Keratinocyte (primary cell): ENCODE results near the gene GPATCH4. TPM values are rescaled to one million over a fixed set of nuclear protein-coding genes. Genes with fewer than 3 reads are reported as not detected.

Source experiments
- DNase-seq: peaks from one replicate; pipeline ENCODE4 v3.0.0-alpha.2; 2011; ENCODE audit warnings: low read depth, missing footprints, low spot score
- FAIRE-seq: peaks from 2 replicates; lab custom pipeline; 2011; peaks lifted over from hg19 to GRCh38; lab: Jason Lieb, UNC
- H2AFZ ChIP-seq: 2 replicates; pipeline ENCODE4 v1.6.0; 2012; ENCODE audit warnings: low read length, control low read depth, inconsistent platforms; ENCODE audit not compliant: control insufficient read depth
- H3K27ac ChIP-seq: 2 replicates; pipeline ENCODE4 v1.5.1; 2011; ENCODE audit warnings: low read length; ENCODE audit not compliant: control insufficient read depth, insufficient read depth
- H3K27me3 ChIP-seq: 3 replicates; pipeline ENCODE4 v1.6.0; 2011; ENCODE audit warnings: low read length; ENCODE audit not compliant: control insufficient read depth, insufficient read depth; ENCODE audit errors: extremely low read depth
- H3K36me3 ChIP-seq, 2 experiments: 2 replicates in 1 of 2; 3 replicates in 1 of 2; pipeline ENCODE4 v1.5.1; 2011; ENCODE audit warnings: low read length in 2 of 2, mild to moderate bottlenecking in 1 of 2; ENCODE audit not compliant: control insufficient read depth in 2 of 2, insufficient read depth in 2 of 2; ENCODE audit errors: extremely low read depth in 1 of 2
- H3K4me1 ChIP-seq: 3 replicates; pipeline ENCODE4 v1.5.1; 2011; ENCODE audit warnings: low read length; ENCODE audit not compliant: control insufficient read depth, insufficient read depth; ENCODE audit errors: extremely low read depth
- H3K4me2 ChIP-seq: 3 replicates; pipeline ENCODE4 v1.6.0; 2011; ENCODE audit warnings: low read depth, low read length; ENCODE audit not compliant: control insufficient read depth, insufficient read depth; ENCODE audit errors: extremely low read depth
- H3K4me3 ChIP-seq, 3 experiments: fragments of 200-600 bp in 1 of 3; sonication (generic) in 1 of 3; 2 replicates in 2 of 3; 3 replicates in 1 of 3; pipeline ENCODE4 v1.5.1; 2011 to 2016; ENCODE audit warnings: low read length in 3 of 3, mild to moderate bottlenecking in 3 of 3, control low read depth in 2 of 3, inconsistent platforms in 1 of 3, low read depth in 1 of 3, mixed read lengths in 1 of 3, mixed run types in 1 of 3, moderate library complexity in 1 of 3; ENCODE audit not compliant: control insufficient read depth in 2 of 3, insufficient read depth in 2 of 3; ENCODE audit errors: extremely low read depth in 1 of 3
- H3K79me2 ChIP-seq: 2 replicates; pipeline ENCODE4 v1.6.0; 2012; ENCODE audit warnings: low read length; ENCODE audit not compliant: control insufficient read depth, insufficient read depth
- H3K9ac ChIP-seq: 3 replicates; pipeline ENCODE4 v1.6.0; 2011; ENCODE audit warnings: low read length; ENCODE audit not compliant: control insufficient read depth, insufficient read depth; ENCODE audit errors: extremely low read depth
- H3K9me1 ChIP-seq: 3 replicates; pipeline ENCODE4 v1.6.0; 2011; ENCODE audit warnings: low read length; ENCODE audit not compliant: control insufficient read depth, insufficient read depth; ENCODE audit errors: extremely low read depth
- H3K9me3 ChIP-seq: 2 replicates; pipeline ENCODE4 v1.5.1; 2012; ENCODE audit warnings: low read depth, low read length; ENCODE audit not compliant: control insufficient read depth
- H4K20me1 ChIP-seq: 3 replicates; pipeline ENCODE4 v1.6.0; 2011; ENCODE audit warnings: low read length; ENCODE audit not compliant: control insufficient read depth, insufficient read depth; ENCODE audit errors: extremely low read depth
- CTCF ChIP-seq, 3 experiments: IDR thresholded peaks in 1 of 3; conservative IDR thresholded peaks in 1 of 3; optimal IDR thresholded peaks in 1 of 3; 2 replicates in 2 of 3; 3 replicates in 1 of 3; pipeline versions ENCODE3 to v1.5.1; 2011; ENCODE audit warnings: low read length in 3 of 3, mild to moderate bottlenecking in 3 of 3, moderate library complexity in 2 of 3, control low read depth in 1 of 3, inconsistent platforms in 1 of 3; ENCODE audit not compliant: insufficient read depth in 2 of 3; ENCODE audit errors: extremely low read depth in 1 of 3
- EZH2 ChIP-seq: IDR thresholded peaks from one replicate; pipeline ENCODE4 v1.6.1; 2012; ENCODE audit warnings: inconsistent platforms, mild to moderate bottlenecking, low read length, moderate library complexity
- dilution Hi-C: fragments of 300-500 bp; cut with MboI; formaldehyde crosslinking; loops from one replicate; pipeline ENCODE4 v1.7.0; 2020; ENCODE audit warnings: low sequenced_read_pairs; ENCODE audit not compliant: extremely low pct_ligation_motif_present
- polyA plus RNA-seq, 5 experiments: library from polyadenylated mRNA; depleted of rRNA in 3 of 5; stranded (reverse) in 3 of 5; stranded (forward) in 1 of 5; unstranded in 1 of 5; fragments of >200 nt; gene quantifications; 1 replicate in 1 of 5; 2 replicates in 3 of 5; 3 replicates in 1 of 5; pipeline versions ENCODE4 v1.2.1 to v1.2.3, GENCODE V29; 2011 to 2012; ENCODE audit warnings: missing spikeins in 2 of 5, low read depth in 1 of 5, low replicate concordance in 1 of 5

GPATCH4 gene
- polyA plus RNA-seq, 1 donor (not counting 4 experiments of a cell fraction or from before 2014, with no cell fraction given), result 43.5 TPM

GRCh38 chr1:156547434-156547833 lies 53.8 kb downstream of the GPATCH4 start:
- dilution Hi-C loops, result no loop called here
- TF ChIP-seq CTCF (optimal IDR thresholded peaks at IDR 0.05 in 1 of 3, IDR thresholded peaks at IDR 0.05 in 1 of 3, conservative IDR thresholded peaks at IDR 0.05 in 1 of 3; ENCODE audit: extremely low read depth in 1 of 3, insufficient read depth in 2 of 3, low read length in 3 of 3) (no peak), EZH2 (no peak)
- no peaks in the 10 kb centered on the region for H4K20me1 ChIP-seq

DNA sequence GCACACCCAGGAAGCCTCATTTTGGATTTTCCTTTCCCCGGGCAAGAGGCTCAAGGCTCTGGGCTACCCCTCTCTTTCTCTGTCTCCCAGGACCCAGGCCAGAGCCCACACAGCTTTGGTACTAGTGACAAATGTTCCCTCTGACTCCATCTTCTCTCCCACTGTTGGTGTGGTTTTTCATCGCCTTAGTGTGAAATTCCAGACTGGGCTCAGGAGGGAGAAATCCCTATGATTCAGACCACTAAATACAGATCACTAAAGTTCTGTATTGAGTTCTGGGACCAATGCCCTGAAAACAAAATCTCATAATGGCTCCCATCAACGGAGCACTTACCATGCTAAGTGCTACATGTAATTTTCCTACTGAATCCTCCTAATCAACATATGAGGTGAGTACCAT lies 55.0 kb downstream of the GPATCH4 start:
- H3K79me2 ChIP-seq, result no peaks in the 10 kb centered on the region
- H3K27me3 ChIP-seq, result no peaks in the 10 kb centered on the region
- H3K36me3 ChIP-seq, result peaks cover 4 to 29% of the 10 kb centered on the region in 2 experiments
- DNase-seq (no peak), FAIRE-seq (no peak)
- no peak overlapping the region for H2AFZ ChIP-seq
- dilution Hi-C loops, result no loop called here
- TF ChIP-seq CTCF (optimal IDR thresholded peaks at IDR 0.05 in 1 of 3, IDR thresholded peaks at IDR 0.05 in 1 of 3, conservative IDR thresholded peaks at IDR 0.05 in 1 of 3; ENCODE audit: extremely low read depth in 1 of 3, insufficient read depth in 2 of 3, low read length in 3 of 3) (no peak), EZH2 (no peak)
- H3K4me1 ChIP-seq, result no peaks in the 10 kb centered on the region
- H3K9ac ChIP-seq, result no peak overlapping the region
- no peak overlapping the region for H3K4me3 ChIP-seq
- H3K27ac ChIP-seq, result no peak overlapping the region
- no peaks in the 10 kb centered on the region for H4K20me1 ChIP-seq
- H3K9me1 ChIP-seq, result no peaks in the 10 kb centered on the region
- H3K4me2 ChIP-seq, result no peak overlapping the region
- no peaks in the 10 kb centered on the region for H3K9me3 ChIP-seq

More at GRCh38 chr1:156547434-156547833, 53.8 kb downstream of the GPATCH4 start:
- DNase-seq (no peak), FAIRE-seq (no peak)
- no peaks in the 10 kb centered on the region for H3K9me3 ChIP-seq
- H3K9ac ChIP-seq, result no peak overlapping the region
- no peaks in the 10 kb centered on the region for H3K79me2 ChIP-seq
- no peak overlapping the region for H3K4me2 ChIP-seq
- H2AFZ ChIP-seq, result no peak overlapping the region
- peaks cover 4 to 29% of the 10 kb centered on the region in 2 experiments for H3K36me3 ChIP-seq
- H3K27me3 ChIP-seq, result no peaks in the 10 kb centered on the region
- no peak overlapping the region for H3K27ac ChIP-seq
- peaks cover 2% of the 10 kb centered on the region for H3K4me1 ChIP-seq
- no peaks in the 10 kb centered on the region for H3K9me1 ChIP-seq
- no peak overlapping the region for H3K4me3 ChIP-seq
